SH-SY5Y (cell line): Measurements from ENCODE around the gene MNAT1.

Experiments
- GATA2 ChIP-seq: IDR thresholded peaks from 2 replicates; pipeline ENCODE4 v1.6.1; 2011; ENCODE audit warnings: mild to moderate bottlenecking, low read depth, low read length
- GATA3 ChIP-seq: IDR thresholded peaks from 2 replicates; pipeline ENCODE4 v1.6.1; 2011; ENCODE audit warnings: low read depth, mild to moderate bottlenecking, low read length, moderate library complexity

- no peak for TF ChIP-seq GATA3
- TF ChIP-seq GATA2, result no peak
These were observed 11.2 kb upstream of the MNAT1 start for GRCh38 chr14:60723116-60723906.
